ENCODE data around the gene NCOA4.
"Not testable (repeated sequence)": the region's sequence is repeated elsewhere in the genome, so short reads cannot be mapped to it uniquely, and the experiment has no call there.

DNA sequence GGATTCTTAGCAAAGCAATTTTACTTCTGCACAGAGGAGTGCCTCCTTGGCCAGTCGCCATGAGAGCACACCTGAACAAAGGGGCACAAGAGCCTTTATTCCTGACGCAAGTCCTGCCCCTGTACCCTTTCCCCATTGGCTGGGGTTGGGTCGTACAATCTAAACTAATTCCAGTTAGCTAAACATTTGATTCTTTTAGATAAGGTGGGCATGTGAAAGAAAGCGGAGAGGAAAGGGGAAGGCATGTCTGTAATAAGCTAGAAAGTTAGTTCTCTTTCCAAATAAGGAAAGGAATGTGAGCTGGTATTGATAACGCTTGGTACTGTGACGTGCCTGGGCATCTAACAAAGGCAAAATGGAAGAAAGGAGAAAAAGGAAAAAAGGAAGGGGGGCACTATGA lies 73.8 kb downstream of the NCOA4 start:
- TF ChIP-seq, protein P1, sequence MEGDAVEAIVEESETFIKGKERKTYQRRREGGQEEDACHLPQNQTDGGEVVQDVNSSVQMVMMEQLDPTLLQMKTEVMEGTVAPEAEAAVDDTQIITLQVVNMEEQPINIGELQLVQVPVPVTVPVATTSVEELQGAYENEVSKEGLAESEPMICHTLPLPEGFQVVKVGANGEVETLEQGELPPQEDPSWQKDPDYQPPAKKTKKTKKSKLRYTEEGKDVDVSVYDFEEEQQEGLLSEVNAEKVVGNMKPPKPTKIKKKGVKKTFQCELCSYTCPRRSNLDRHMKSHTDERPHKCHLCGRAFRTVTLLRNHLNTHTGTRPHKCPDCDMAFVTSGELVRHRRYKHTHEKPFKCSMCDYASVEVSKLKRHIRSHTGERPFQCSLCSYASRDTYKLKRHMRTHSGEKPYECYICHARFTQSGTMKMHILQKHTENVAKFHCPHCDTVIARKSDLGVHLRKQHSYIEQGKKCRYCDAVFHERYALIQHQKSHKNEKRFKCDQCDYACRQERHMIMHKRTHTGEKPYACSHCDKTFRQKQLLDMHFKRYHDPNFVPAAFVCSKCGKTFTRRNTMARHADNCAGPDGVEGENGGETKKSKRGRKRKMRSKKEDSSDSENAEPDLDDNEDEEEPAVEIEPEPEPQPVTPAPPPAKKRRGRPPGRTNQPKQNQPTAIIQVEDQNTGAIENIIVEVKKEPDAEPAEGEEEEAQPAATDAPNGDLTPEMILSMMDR (IDR thresholded peaks at IDR 0.05): not testable (repeated sequence)
- TF ChIP-seq POLR2A (IDR thresholded peaks at IDR 0.05): not testable (repeated sequence)
